Ascending aorta (tissue), 2 donors: ENCODE measurements around the gene OR51B5. TPM values are rescaled to one million over a fixed set of nuclear protein-coding genes. Genes with fewer than 3 reads are reported as not detected.
"Not testable (repeated sequence)": the region's sequence is repeated elsewhere in the genome, so short reads cannot be mapped to it uniquely, and the experiment has no call there.

Experiments used
- DNase-seq, 2 donors: peaks; one replicate each; pipeline ENCODE4 v3.0.0-alpha.2; 2019; ENCODE audit warnings: low spot score in 2 of 2
- H3K27ac ChIP-seq, 2 donors: fragments of 200-600 bp; sonication (generic); one replicate each; pipeline ENCODE4 v1.5.1; 2016 to 2017; ENCODE audit warnings: mild to moderate bottlenecking in 1 of 2
- H3K27me3 ChIP-seq: fragments of 200-600 bp; sonication (generic); one replicate; pipeline ENCODE4 v1.5.1; 2017
- H3K36me3 ChIP-seq, 2 donors: fragments of 200-600 bp; sonication (generic); one replicate each; pipeline ENCODE4 v1.5.1; 2016
- H3K4me1 ChIP-seq, 2 donors: fragments of 200-600 bp; sonication (generic); one replicate each; pipeline ENCODE4 v1.5.1; 2016 to 2017; ENCODE audit warnings: mild to moderate bottlenecking in 1 of 2
- H3K4me3 ChIP-seq, 2 donors: fragments of 200-600 bp; sonication (generic); one replicate each; pipeline ENCODE4 v1.5.1; 2016 to 2017; ENCODE audit warnings: mild to moderate bottlenecking in 1 of 2
- H3K9me3 ChIP-seq, 2 donors: fragments of 200-600 bp; sonication (generic); one replicate each; pipeline ENCODE4 v1.5.1; 2016
- intact Hi-C: fragments of 100-400 bp; cut with DNase I; formaldehyde crosslinking; loops from one replicate; pipeline ENCODE4 v1.15.1; 2023
- total RNA-seq: library from RNA; depleted of rRNA; stranded (reverse); fragments of >200 nt; gene quantifications from one replicate; pipeline ENCODE4 v1.1.0, GENCODE V29; 2016
- TF ChIP-seq, protein P1 (sequence below), 3 experiments: fragments of 200-600 bp in 2 of 3; fragments of 450-650 bp in 1 of 3; sonication (generic) in 2 of 3; IDR thresholded peaks; one replicate each; pipeline ENCODE4 v1.5.1; 2016 to 2019; ENCODE audit warnings: antibody characterized with exemption in 3 of 3, mild to moderate bottlenecking in 1 of 3, moderate library complexity in 1 of 3

The OR51B5 gene
- total RNA-seq, 1 donor from 2014 or later, result not detected

GRCh38 chr11:5363679-5364078 lies 20.4 kb upstream of the OR51B5 start:
- TF ChIP-seq, protein P1, sequence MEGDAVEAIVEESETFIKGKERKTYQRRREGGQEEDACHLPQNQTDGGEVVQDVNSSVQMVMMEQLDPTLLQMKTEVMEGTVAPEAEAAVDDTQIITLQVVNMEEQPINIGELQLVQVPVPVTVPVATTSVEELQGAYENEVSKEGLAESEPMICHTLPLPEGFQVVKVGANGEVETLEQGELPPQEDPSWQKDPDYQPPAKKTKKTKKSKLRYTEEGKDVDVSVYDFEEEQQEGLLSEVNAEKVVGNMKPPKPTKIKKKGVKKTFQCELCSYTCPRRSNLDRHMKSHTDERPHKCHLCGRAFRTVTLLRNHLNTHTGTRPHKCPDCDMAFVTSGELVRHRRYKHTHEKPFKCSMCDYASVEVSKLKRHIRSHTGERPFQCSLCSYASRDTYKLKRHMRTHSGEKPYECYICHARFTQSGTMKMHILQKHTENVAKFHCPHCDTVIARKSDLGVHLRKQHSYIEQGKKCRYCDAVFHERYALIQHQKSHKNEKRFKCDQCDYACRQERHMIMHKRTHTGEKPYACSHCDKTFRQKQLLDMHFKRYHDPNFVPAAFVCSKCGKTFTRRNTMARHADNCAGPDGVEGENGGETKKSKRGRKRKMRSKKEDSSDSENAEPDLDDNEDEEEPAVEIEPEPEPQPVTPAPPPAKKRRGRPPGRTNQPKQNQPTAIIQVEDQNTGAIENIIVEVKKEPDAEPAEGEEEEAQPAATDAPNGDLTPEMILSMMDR (IDR thresholded peaks at IDR 0.05), result no peak
- intact Hi-C loops, result no loop called here

GRCh38 chr11:5362017-5362625 lies 18.8 kb upstream of the OR51B5 start:
- Histone ChIP-seq H3K36me3 (no peaks in the 10 kb centered on the region), H3K9me3 (no peaks in the 10 kb centered on the region), H3K27me3 (no peaks in the 10 kb centered on the region), H3K4me1 (no peaks in the 10 kb centered on the region), H3K27ac (no peak overlapping the region), H3K4me3 (no peak overlapping the region)
- no peak for DNase-seq
- intact Hi-C loops, result no loop called here
- TF ChIP-seq, protein P1 (IDR thresholded peaks at IDR 0.05), result no peak

More at GRCh38 chr11:5363679-5364078, 20.4 kb upstream of the OR51B5 start:
- Histone ChIP-seq H3K4me3 (no peak overlapping the region), H3K4me1 (peaks cover 0 to 3% of the 10 kb centered on the region in 2 donors), H3K36me3 (no peaks in the 10 kb centered on the region), H3K9me3 (no peaks in the 10 kb centered on the region), H3K27me3 (no peaks in the 10 kb centered on the region), H3K27ac (no peak overlapping the region)
- DNase-seq, result no peak

DNA sequence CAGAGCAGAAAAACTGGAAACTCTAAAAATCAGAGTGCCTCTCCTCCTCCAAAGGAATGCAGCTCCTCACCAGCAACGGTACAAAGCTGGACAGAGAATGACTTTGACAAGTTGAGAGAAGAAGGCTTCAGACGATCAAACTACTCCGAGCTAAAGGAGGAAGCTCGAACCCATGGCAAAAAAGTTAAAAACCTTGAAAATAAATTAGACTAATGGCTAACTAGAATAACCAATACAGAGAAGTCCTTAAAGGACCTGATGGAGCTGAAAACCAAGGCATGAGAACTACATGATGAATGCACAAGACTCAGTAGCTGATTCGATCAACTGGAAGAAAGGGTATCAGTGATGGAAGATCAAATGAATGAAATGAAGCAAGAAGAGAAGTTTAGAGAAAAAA lies 12.7 kb upstream of the OR51B5 start:
- H3K36me3 ChIP-seq, result not testable (repeated sequence)

GRCh38 chr11:5351208-5351607 lies 7.9 kb upstream of the OR51B5 start, which contains the start of gene OR51B6:
TSS of gene OR51B6 (plus strand) at chr11:5351508. CDS start at chr11:5351508, 0 bp downstream.
- Histone ChIP-seq H3K4me1 (no peaks in the 10 kb centered on the region), H3K4me3 (no peak within 1 kb of the TSS), H3K27me3 (no peaks in the 10 kb centered on the region), H3K9me3 (no peaks in the 10 kb centered on the region), H3K36me3 (no peaks in the 10 kb centered on the region), H3K27ac (no peak within 1 kb of the TSS)
- DNase-seq, result no peak
- intact Hi-C loops, result no loop called here
- TF ChIP-seq, protein P1 (IDR thresholded peaks at IDR 0.05), result no peak

More for the DNA sequence above, 12.7 kb upstream of the OR51B5 start:
- H3K4me1 ChIP-seq, H3K9me3 ChIP-seq, intact Hi-C loops, H3K27ac ChIP-seq, H3K4me3 ChIP-seq, H3K27me3 ChIP-seq, DNase-seq: not testable (repeated sequence)

GRCh38 chr11:5349550-5349949 lies 6.2 kb upstream of the OR51B5 start:
- no peak for DNase-seq
- H3K4me1 ChIP-seq, result no peaks in the 10 kb centered on the region
- no peaks in the 10 kb centered on the region for H3K9me3 ChIP-seq
- no peak overlapping the region for H3K27ac ChIP-seq
- intact Hi-C loops, result no loop called here
- TF ChIP-seq, protein P1 (IDR thresholded peaks at IDR 0.05), result no peak
- no peak overlapping the region for H3K4me3 ChIP-seq
- H3K27me3 ChIP-seq, result no peaks in the 10 kb centered on the region
- no peaks in the 10 kb centered on the region for H3K36me3 ChIP-seq

- no peak for DNase-seq
- Histone ChIP-seq H3K4me1 (no peaks in the 10 kb centered on the region), H3K27me3 (no peaks in the 10 kb centered on the region), H3K9me3 (no peaks in the 10 kb centered on the region), H3K4me3 (no peak overlapping the region), H3K27ac (no peak overlapping the region), H3K36me3 (no peaks in the 10 kb centered on the region)
- TF ChIP-seq, protein P1 (IDR thresholded peaks at IDR 0.05), result no peak
- intact Hi-C loops, result no loop called here
Observed at GRCh38 chr11:5348551-5349194, 5.3 kb upstream of the OR51B5 start.
